ENCODE measurements around the gene COLEC12. TPM values are rescaled to one million over a fixed set of nuclear protein-coding genes. Genes with fewer than 3 reads are reported as not detected.

COLEC12 gene
- polyA plus RNA-seq, 3 donors: 0.21 to 0.47 (median 0.35) TPM

DNA sequence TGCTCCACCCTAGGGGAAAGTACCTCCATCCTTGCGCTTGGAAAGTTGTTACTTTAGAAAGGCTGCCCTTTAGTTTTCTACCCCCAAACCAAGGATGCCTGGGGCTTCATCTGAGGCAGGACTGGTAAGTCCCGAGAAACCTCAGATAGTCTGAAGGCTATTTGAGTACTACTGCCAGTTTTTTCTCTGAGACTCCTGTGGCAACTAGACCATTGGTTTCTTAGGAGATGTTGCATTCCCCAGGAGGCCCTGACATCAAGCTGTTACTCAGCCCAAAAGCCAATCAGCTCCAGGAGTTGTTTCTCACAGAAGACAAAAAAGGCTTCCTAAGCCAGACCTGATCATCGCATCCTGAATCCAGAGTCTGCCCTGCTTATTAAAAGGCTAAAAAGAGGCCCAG is 67.2 kb downstream of the COLEC12 start:
- Histone ChIP-seq H3K4me2 (replicated peaks; ENCODE audit: extremely low read depth, low read length, poor library complexity, severe bottlenecking) (peak overlapping the region; percentile 14), H3K79me2 (ENCODE audit: insufficient read depth, low read length) (no peaks in the 10 kb centered on the region), H4K20me1 (ENCODE audit: insufficient read depth, low read length) (no peaks in the 10 kb centered on the region), H3K9me3 (replicated peaks in 1 of 2; ENCODE audit: control insufficient read depth in 1 of 2, insufficient read depth in 1 of 2, low read length in 2 of 2) (peaks cover 0 to 5% of the 10 kb centered on the region in 2 donors), H3K9ac (ENCODE audit: insufficient read depth, low read length, poor library complexity, severe bottlenecking) (peak overlapping the region; percentile 22), H3K27me3 (ENCODE audit: control insufficient read depth in 2 of 2, insufficient read depth in 2 of 2, low read length in 2 of 2) (no peaks in the 10 kb centered on the region), H3K36me3 (replicated peaks in 1 of 2; ENCODE audit: control insufficient read depth in 1 of 2, insufficient read depth in 2 of 2, low read length in 2 of 2) (no peaks in the 10 kb centered on the region), H3K27ac (ENCODE audit: low read depth in 1 of 2, low read length in 2 of 2) (no peak overlapping the region), H3K4me1 (ENCODE audit: control insufficient read depth in 1 of 2, insufficient read depth in 2 of 2, low read length in 2 of 2) (peaks cover 24 to 29% of the 10 kb centered on the region in 2 donors), H2AFZ (ENCODE audit: insufficient read depth, low read depth, low read length, poor library complexity, severe bottlenecking) (no peak overlapping the region), H3K4me3 (replicated peaks in 1 of 3; ENCODE audit: low read depth in 2 of 3, low read length in 3 of 3) (peak overlapping the region in 1 of 3 experiments; percentile 9)
- TF ChIP-seq, protein P1, sequence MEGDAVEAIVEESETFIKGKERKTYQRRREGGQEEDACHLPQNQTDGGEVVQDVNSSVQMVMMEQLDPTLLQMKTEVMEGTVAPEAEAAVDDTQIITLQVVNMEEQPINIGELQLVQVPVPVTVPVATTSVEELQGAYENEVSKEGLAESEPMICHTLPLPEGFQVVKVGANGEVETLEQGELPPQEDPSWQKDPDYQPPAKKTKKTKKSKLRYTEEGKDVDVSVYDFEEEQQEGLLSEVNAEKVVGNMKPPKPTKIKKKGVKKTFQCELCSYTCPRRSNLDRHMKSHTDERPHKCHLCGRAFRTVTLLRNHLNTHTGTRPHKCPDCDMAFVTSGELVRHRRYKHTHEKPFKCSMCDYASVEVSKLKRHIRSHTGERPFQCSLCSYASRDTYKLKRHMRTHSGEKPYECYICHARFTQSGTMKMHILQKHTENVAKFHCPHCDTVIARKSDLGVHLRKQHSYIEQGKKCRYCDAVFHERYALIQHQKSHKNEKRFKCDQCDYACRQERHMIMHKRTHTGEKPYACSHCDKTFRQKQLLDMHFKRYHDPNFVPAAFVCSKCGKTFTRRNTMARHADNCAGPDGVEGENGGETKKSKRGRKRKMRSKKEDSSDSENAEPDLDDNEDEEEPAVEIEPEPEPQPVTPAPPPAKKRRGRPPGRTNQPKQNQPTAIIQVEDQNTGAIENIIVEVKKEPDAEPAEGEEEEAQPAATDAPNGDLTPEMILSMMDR (IDR thresholded peaks at IDR 0.05): no peak
- no peaks in the 10 kb centered on the region for H3K36me3 Mint-ChIP-seq
- peaks cover 0 to 6% (median 1%) of the 10 kb centered on the region in 7 donors for H3K9me3 Mint-ChIP-seq
- 68% methylated on average over 2 of the region's 3 CpGs for WGBS (ENCODE audit: insufficient coverage)
- H3K4me1 Mint-ChIP-seq: peaks cover 31% of the 10 kb centered on the region
- intact Hi-C loops (cut with micrococcal nuclease): no loop called here
- peak overlapping the region in 4 of 7 donors; percentile 7 to 52 (median 20) for H3K27ac Mint-ChIP-seq
- peak overlapping the region in 1 of 2 donors; percentile 57 for H3K4me3 Mint-ChIP-seq
- no peak for DNase-seq
- H3K27me3 Mint-ChIP-seq (ENCODE audit: low read depth in 3 of 3): peaks cover 0 to 1% (median 0%) of the 10 kb centered on the region in 3 donors

DNA sequence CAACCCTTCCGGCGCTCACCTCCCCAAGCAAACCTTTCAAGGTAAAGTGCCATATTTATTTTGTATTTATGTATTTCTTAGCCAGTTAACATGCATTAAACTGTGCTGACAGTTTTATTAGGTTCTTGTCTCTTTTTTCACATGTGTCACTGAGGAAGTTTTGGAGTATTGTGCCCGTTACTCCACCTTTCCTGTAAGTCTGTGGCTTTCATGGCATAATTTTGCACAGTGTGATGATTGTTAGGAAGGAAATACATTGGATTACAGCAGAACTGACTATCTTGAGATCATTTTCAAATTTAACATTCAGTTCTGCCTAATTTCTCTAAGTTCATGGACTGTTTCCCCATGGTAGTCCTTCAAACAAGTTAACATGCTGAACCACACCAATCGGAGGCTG is 67.7 kb downstream of the COLEC12 start:
- Histone ChIP-seq H3K9ac (ENCODE audit: insufficient read depth, low read length, poor library complexity, severe bottlenecking) (peak overlapping the region; percentile 22), H3K4me3 (replicated peaks in 1 of 3; ENCODE audit: low read depth in 2 of 3, low read length in 3 of 3) (peak overlapping the region in 1 of 3 experiments; percentile 9), H3K79me2 (ENCODE audit: insufficient read depth, low read length) (no peaks in the 10 kb centered on the region), H2AFZ (ENCODE audit: insufficient read depth, low read depth, low read length, poor library complexity, severe bottlenecking) (no peak overlapping the region), H4K20me1 (ENCODE audit: insufficient read depth, low read length) (no peaks in the 10 kb centered on the region), H3K9me3 (replicated peaks in 1 of 2; ENCODE audit: control insufficient read depth in 1 of 2, insufficient read depth in 1 of 2, low read length in 2 of 2) (peaks cover 0 to 5% of the 10 kb centered on the region in 2 donors), H3K27ac (ENCODE audit: low read depth in 1 of 2, low read length in 2 of 2) (no peak overlapping the region), H3K4me2 (replicated peaks; ENCODE audit: extremely low read depth, low read length, poor library complexity, severe bottlenecking) (peak overlapping the region; percentile 14), H3K4me1 (ENCODE audit: control insufficient read depth in 1 of 2, insufficient read depth in 2 of 2, low read length in 2 of 2) (peaks cover 24 to 29% of the 10 kb centered on the region in 2 donors), H3K27me3 (ENCODE audit: control insufficient read depth in 2 of 2, insufficient read depth in 2 of 2, low read length in 2 of 2) (no peaks in the 10 kb centered on the region), H3K36me3 (replicated peaks in 1 of 2; ENCODE audit: control insufficient read depth in 1 of 2, insufficient read depth in 2 of 2, low read length in 2 of 2) (no peaks in the 10 kb centered on the region)
- Mint-ChIP-seq H3K27ac (peak overlapping the region in 3 of 7 donors; percentile 3 to 59 (median 4)), H3K27me3 (ENCODE audit: low read depth in 3 of 3) (peaks cover 0 to 1% (median 0%) of the 10 kb centered on the region in 3 donors), H3K36me3 (no peaks in the 10 kb centered on the region), H3K4me3 (peak overlapping the region in 1 of 2 donors; percentile 57), H3K9me3 (peaks cover 0 to 6% (median 1%) of the 10 kb centered on the region in 7 donors), H3K4me1 (peaks cover 31% of the 10 kb centered on the region)
- intact Hi-C loops (cut with micrococcal nuclease): no loop called here
- TF ChIP-seq, protein P1 (IDR thresholded peaks at IDR 0.05): no peak
- no peak for DNase-seq
- no CpG with 5 or more reads among the region's 4 CpGs for WGBS (ENCODE audit: insufficient coverage)

Data from CD14-positive monocyte (primary cell).